Skeletal muscle tissue (tissue), 4 donors: ENCODE measurements around the gene KRTAP5-8. TPM values are rescaled to one million over a fixed set of nuclear protein-coding genes. Genes with fewer than 3 reads are reported as not detected.

Source experiments
- H3K27ac ChIP-seq: one replicate; pipeline ENCODE4 v1.7.0; 2013; ENCODE audit warnings: mild to moderate bottlenecking, low read depth, low read length, inconsistent platforms
- H3K27me3 ChIP-seq, 3 donors: one replicate each; pipeline ENCODE4 v1.7.0; 2013; ENCODE audit warnings: low read length in 3 of 3; ENCODE audit not compliant: control insufficient read depth in 3 of 3, insufficient read depth in 3 of 3
- H3K36me3 ChIP-seq, 3 donors: one replicate each; pipeline ENCODE4 v1.7.0; 2013; ENCODE audit warnings: low read length in 3 of 3; ENCODE audit not compliant: control insufficient read depth in 3 of 3, insufficient read depth in 3 of 3
- H3K4me1 ChIP-seq, 3 donors: one replicate each; pipeline ENCODE4 v1.7.0; 2013; ENCODE audit warnings: low read length in 3 of 3, mild to moderate bottlenecking in 3 of 3; ENCODE audit not compliant: control insufficient read depth in 3 of 3, insufficient read depth in 3 of 3
- H3K4me3 ChIP-seq, 3 donors: one replicate each; pipeline ENCODE4 v1.7.0; 2013; ENCODE audit warnings: low read length in 3 of 3
- H3K9ac ChIP-seq, 3 donors: one replicate each; pipeline ENCODE4 v1.7.0; 2013; ENCODE audit warnings: low read length in 3 of 3, mild to moderate bottlenecking in 3 of 3, moderate library complexity in 2 of 3, low read depth in 1 of 3
- H3K9me3 ChIP-seq, 3 donors: one replicate each; pipeline ENCODE4 v1.7.0; 2013; ENCODE audit warnings: low read length in 3 of 3; ENCODE audit not compliant: control insufficient read depth in 3 of 3
- total RNA-seq: library from RNA; depleted of rRNA; stranded (reverse); fragments of >200 nt; gene quantifications from one replicate; pipeline ENCODE4 v1.2.3, GENCODE V29; 2014
- donor health status: Osteomylitis.

KRTAP5-8 gene
- total RNA-seq, 1 donor from 2014 or later: not detected

DNA sequence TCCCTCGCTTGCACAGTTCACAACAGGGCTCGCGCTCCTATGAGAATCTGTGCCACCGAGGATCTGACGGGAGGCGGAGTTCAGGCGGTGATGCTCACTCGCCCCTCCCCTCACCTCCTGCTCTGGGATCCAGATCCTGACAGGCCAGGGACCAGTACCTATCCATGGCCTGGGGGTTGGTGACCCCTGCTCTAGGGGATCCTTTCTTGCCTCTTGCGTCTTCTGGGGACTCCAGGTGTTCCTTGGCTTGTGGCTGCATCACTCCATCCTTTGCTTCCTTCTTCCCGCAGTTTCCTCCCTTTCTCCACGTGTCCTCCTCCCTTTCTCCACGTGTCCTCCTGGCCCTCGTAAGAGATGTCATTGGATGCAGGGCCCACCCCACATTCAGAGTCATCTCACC lies 41.4 kb upstream of the KRTAP5-8 start:
- no peak overlapping the region for H3K4me3 ChIP-seq
- H3K9ac ChIP-seq: no peak overlapping the region
- H3K27me3 ChIP-seq: no peaks in the 10 kb centered on the region
- peaks cover 46 to 49% (median 47%) of the 10 kb centered on the region in 3 donors for H3K36me3 ChIP-seq
- no peak overlapping the region for H3K27ac ChIP-seq
- H3K4me1 ChIP-seq: peaks cover 0 to 12% (median 4%) of the 10 kb centered on the region in 3 donors
- H3K9me3 ChIP-seq: peaks cover 0 to 2% (median 0%) of the 10 kb centered on the region in 3 donors

DNA sequence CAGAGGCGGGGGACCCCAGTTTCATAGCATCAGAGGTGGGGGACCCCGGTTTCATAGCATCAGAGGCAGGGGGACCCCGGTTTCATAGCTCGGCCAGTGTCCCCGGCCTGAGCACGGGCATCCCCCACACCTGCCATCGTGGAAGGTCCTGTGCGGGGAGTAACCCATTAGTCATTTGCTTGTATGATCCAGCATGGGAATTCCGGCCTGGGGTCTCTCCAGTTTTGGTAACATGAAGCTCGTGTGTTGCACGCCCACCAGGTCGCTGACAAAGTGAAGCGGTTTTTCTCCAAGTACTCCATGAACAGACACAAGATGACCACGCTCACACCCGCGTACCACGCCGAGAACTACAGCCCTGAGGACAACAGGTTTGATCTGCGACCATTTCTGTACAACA lies 39.7 kb upstream of the KRTAP5-8 start:
- H3K36me3 ChIP-seq: peaks cover 38 to 46% (median 44%) of the 10 kb centered on the region in 3 donors

GRCh38 chr11:71499125-71499524 lies 38.7 kb upstream of the KRTAP5-8 start:
- Histone ChIP-seq H3K27ac (peak overlapping the region; percentile 73), H3K4me3 (peak overlapping the region; percentile 49 to 63 (median 61)), H3K36me3 (peaks cover 36 to 47% (median 42%) of the 10 kb centered on the region in 3 donors)

More for the DNA sequence above, 39.7 kb upstream of the KRTAP5-8 start:
- Histone ChIP-seq H3K9me3 (peaks cover 0 to 2% (median 0%) of the 10 kb centered on the region in 3 donors), H3K27ac (no peak overlapping the region), H3K4me3 (no peak overlapping the region), H3K4me1 (peaks cover 0 to 12% (median 4%) of the 10 kb centered on the region in 3 donors), H3K27me3 (no peaks in the 10 kb centered on the region), H3K9ac (peak overlapping the region in 1 of 3 donors; percentile 64)

DNA sequence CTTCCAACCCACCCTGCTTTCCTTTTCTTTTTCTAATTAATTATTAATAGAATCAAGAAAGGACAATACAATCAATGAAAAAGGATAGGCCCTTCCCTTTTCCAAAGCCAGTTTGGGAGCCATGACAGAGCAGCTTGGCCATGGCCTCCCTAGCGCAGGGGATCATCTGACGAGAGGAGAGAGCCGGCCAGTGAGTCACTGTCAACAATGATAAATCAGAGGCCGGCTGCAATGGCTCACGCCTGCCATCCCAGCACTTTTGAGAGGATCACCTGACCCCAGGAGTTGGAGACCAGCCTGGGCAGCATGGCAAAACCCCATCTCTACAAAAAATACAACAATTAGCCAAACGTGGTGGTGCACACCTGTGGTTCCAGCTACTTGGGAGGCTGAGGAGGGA lies 38.3 kb upstream of the KRTAP5-8 start:
- Histone ChIP-seq H3K4me1 (peaks cover 0 to 12% (median 4%) of the 10 kb centered on the region in 3 donors), H3K9ac (peak overlapping the region in 1 of 3 donors; percentile 16), H3K9me3 (peaks cover 0 to 2% (median 0%) of the 10 kb centered on the region in 3 donors), H3K27ac (peak overlapping the region; percentile 73), H3K36me3 (peaks cover 32 to 46% (median 40%) of the 10 kb centered on the region in 3 donors), H3K4me3 (peak overlapping the region in 2 of 3 donors; percentile 49 to 61), H3K27me3 (no peaks in the 10 kb centered on the region)

More at GRCh38 chr11:71499125-71499524, 38.7 kb upstream of the KRTAP5-8 start:
- Histone ChIP-seq H3K9me3 (peaks cover 0 to 2% (median 0%) of the 10 kb centered on the region in 3 donors), H3K27me3 (no peaks in the 10 kb centered on the region), H3K4me1 (peaks cover 0 to 12% (median 4%) of the 10 kb centered on the region in 3 donors), H3K9ac (peak overlapping the region; percentile 16 to 64 (median 51))

- Histone ChIP-seq H3K4me3 (no peak overlapping the region), H3K9ac (no peak overlapping the region), H3K27ac (no peak overlapping the region), H3K4me1 (peaks cover 0 to 12% (median 4%) of the 10 kb centered on the region in 3 donors), H3K9me3 (peaks cover 0 to 2% (median 0%) of the 10 kb centered on the region in 3 donors), H3K27me3 (no peaks in the 10 kb centered on the region), H3K36me3 (peaks cover 27 to 42% (median 36%) of the 10 kb centered on the region in 3 donors)
Measured at GRCh38 chr11:71500601-71501021, 37.2 kb upstream of the KRTAP5-8 start.

DNA sequence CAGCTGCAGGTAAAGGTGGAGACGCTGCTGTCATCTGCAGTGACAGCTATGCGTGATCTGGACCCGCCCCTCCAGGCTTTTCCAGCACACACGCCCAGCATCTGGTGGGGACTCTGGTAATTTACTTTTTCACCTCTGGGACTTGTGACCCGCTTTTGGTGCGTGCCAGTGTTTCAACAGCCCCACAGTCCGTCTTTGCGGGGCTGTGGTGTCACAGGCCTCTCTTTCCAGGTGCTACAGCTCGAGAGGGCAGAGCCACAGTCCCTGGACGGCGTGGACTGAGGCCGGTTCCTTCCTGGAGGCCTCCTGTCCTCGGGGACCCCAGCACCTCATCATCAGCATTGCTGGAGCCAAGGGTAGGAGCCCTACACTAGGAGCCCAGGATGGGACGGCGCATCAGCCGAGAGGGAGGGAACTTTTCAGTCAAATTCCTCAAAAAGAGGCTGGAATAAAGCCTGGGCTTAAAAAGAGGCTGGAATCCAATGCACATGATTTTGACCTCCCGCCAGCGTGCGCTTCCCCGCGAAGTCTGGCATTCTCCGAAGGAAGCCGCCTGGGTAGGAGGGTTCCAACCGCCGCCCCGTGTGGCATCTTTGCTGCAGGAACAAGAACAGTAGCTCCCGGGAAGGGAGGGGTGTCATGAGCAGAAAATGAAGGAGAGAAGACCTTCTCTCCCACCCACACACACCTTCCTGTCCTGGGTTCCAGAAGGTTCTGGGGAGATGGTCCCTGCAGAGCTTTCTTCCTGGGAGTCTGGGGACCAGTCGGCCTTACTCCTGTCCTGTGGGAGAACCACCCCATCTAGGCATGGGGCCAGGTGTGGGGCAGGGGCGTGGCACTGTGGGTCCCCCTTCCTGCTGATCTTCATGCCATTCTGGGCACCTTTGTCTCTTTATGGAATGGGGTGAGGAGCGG lies 36.5 kb upstream of the KRTAP5-8 start:
- Histone ChIP-seq H3K4me1 (peaks cover 0 to 12% (median 4%) of the 10 kb centered on the region in 3 donors), H3K4me3 (no peak overlapping the region), H3K9me3 (peaks cover 0 to 2% (median 0%) of the 10 kb centered on the region in 3 donors), H3K27ac (no peak overlapping the region), H3K27me3 (no peaks in the 10 kb centered on the region), H3K9ac (no peak overlapping the region), H3K36me3 (peaks cover 20 to 38% (median 33%) of the 10 kb centered on the region in 3 donors)

DNA sequence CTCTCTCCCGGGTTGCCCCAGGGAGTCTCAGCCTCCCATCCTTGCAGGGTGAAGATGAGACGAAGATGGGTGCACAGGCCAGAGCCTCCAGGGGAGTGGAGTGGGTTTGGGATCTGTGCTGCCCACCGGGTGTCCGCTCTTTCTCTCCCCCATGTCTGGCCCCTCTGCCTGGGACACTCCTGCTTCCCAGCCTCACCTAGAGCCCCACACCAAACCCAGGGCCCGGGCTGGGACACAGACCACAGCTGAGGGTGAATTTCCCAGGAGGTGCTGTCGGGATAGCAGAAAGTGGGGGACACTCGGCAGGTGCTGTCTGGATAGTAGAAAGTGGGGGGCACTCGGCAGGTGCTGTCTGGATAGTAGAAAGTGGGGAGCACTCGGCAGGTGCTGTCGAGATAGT lies 35.8 kb upstream of the KRTAP5-8 start:
- Histone ChIP-seq H3K36me3 (peaks cover 13 to 34% (median 27%) of the 10 kb centered on the region in 3 donors), H3K27ac (no peak overlapping the region), H3K27me3 (no peaks in the 10 kb centered on the region), H3K9ac (no peak overlapping the region), H3K4me1 (peaks cover 0 to 12% (median 4%) of the 10 kb centered on the region in 3 donors), H3K4me3 (no peak overlapping the region), H3K9me3 (peaks cover 0 to under 1% (median 0%) of the 10 kb centered on the region in 3 donors)

DNA sequence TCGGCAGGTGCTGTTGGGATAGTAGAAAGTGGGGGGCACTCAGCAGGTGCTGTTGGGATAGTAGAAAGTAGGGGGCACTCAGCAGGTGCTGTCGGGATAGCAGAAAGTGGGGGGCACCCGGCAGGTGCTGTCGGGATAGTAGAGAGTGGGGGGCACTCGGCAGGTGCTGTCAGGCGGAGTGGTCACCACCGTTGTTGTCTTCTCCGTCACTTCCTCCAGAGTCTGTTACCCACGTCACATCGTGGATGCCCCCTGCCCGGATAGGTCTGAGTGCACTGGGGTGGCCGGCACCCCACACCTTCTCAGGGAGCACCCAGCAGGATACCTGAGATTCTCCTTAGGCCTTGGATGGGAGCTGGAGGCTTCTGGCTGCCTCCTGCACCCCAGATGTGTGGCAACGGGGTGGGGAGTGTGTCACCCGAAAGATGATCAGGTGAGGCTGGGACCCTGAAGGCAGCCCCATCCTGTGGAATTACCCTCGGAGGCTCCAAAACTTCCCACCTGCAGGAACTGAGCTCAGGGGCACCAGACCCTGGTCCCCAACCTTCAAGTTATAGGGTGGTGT lies 34.9 kb upstream of the KRTAP5-8 start:
- Histone ChIP-seq H3K27me3 (no peaks in the 10 kb centered on the region), H3K9ac (no peak overlapping the region), H3K9me3 (peaks cover 0 to 3% (median 0%) of the 10 kb centered on the region in 3 donors), H3K36me3 (peaks cover 5 to 25% (median 25%) of the 10 kb centered on the region in 3 donors), H3K4me3 (no peak overlapping the region), H3K27ac (no peak overlapping the region), H3K4me1 (peaks cover 0 to 12% (median 4%) of the 10 kb centered on the region in 3 donors)

DNA sequence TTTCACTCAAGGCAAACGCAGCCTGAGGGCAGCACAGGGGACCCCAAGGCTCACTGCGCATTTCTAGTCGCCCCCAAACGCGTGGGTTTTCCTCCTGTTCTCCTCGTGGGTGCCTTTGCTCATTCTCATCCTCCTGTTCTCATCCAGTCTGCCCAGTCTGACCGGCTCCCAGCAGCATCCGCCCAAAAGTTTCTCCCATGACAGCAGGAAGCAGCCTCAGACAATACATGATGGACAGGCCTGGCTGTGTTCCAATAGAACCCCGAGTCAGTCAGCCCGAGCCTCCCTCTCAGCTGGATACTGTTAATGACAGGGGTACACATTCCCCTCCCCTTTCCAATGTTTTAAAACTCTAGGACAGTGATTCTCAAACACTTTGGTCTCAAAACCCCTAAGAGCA lies 33.3 kb upstream of the KRTAP5-8 start:
- peaks cover 0 to 15% (median 12%) of the 10 kb centered on the region in 3 donors for H3K36me3 ChIP-seq
- H3K4me3 ChIP-seq: no peak overlapping the region
- H3K9me3 ChIP-seq: peaks cover 0 to 7% (median 0%) of the 10 kb centered on the region in 3 donors
- H3K27me3 ChIP-seq: no peaks in the 10 kb centered on the region
- no peak overlapping the region for H3K27ac ChIP-seq
- H3K9ac ChIP-seq: no peak overlapping the region
- H3K4me1 ChIP-seq: peaks cover 0 to 6% (median 0%) of the 10 kb centered on the region in 3 donors
